A673 (cell line): Measurements from ENCODE around the gene KANSL3. TPM values are rescaled to one million over a fixed set of nuclear protein-coding genes. Genes with fewer than 3 reads are reported as not detected.

Experiments
- BruUV-seq: library from RNA; stranded (reverse); fragments of 400-500 nt; replicated peaks from 2 replicates; lab custom pipeline; 2021; lab: Mats Ljungman, UMichigan
- CTCF ChIA-PET: fragments of 300-600 bp; sonication (Branson Sonifier 250); formaldehyde crosslinking; loops from one replicate; lab custom pipeline; 2022; ENCODE audit warnings: antibody characterized with exemption; lab: Charles Lee
- POLR2A ChIA-PET: fragments of 300-600 bp; sonication (Branson Sonifier 250); formaldehyde crosslinking; loops from one replicate; lab custom pipeline; 2022; ENCODE audit warnings: antibody characterized with exemption; ENCODE audit not compliant: low non-redundant PET; lab: Charles Lee
- DNase-seq: peaks from one replicate; pipeline ENCODE4 v3.0.0-alpha.2; 2015; ENCODE audit warnings: low spot score
- H3K27ac ChIP-seq: fragments of 200-600 bp; sonication (generic); 2 replicates; pipeline ENCODE4 v1.5.1; 2016; ENCODE audit warnings: mixed run types, low read depth, mild to moderate bottlenecking, mixed read lengths, antibody characterized with exemption, low read length; ENCODE audit not compliant: poor library complexity, severe bottlenecking
- H3K27me3 ChIP-seq: fragments of 200-600 bp; sonication (generic); replicated peaks from 2 replicates; pipeline ENCODE4 v1.6.1; 2017; ENCODE audit warnings: mixed run types, low read depth, mild to moderate bottlenecking, mixed read lengths, antibody characterized with exemption, low read length; ENCODE audit not compliant: insufficient read depth, poor library complexity
- H3K36me3 ChIP-seq: fragments of 200-600 bp; sonication (generic); 2 replicates; pipeline ENCODE4 v1.6.1; 2016; ENCODE audit warnings: mixed run types, mild to moderate bottlenecking, mixed read lengths, antibody characterized with exemption, low read length; ENCODE audit not compliant: insufficient read depth, poor library complexity, severe bottlenecking
- H3K4me1 ChIP-seq: fragments of 200-600 bp; sonication (generic); 2 replicates; pipeline ENCODE4 v1.6.1; 2017; ENCODE audit warnings: mixed run types, mild to moderate bottlenecking, mixed read lengths, antibody characterized with exemption, low read length; ENCODE audit not compliant: insufficient read depth, poor library complexity, severe bottlenecking
- H3K4me3 ChIP-seq: fragments of 200-600 bp; sonication (generic); 2 replicates; pipeline ENCODE4 v1.5.1; 2016; ENCODE audit warnings: low read depth, mixed run types, mild to moderate bottlenecking, mixed read lengths, low read length; ENCODE audit not compliant: poor library complexity, severe bottlenecking
- H3K9me3 ChIP-seq: fragments of 200-600 bp; sonication (generic); 2 replicates; pipeline ENCODE4 v1.6.1; 2016; ENCODE audit warnings: mixed run types, low read depth, mild to moderate bottlenecking, mixed read lengths, antibody characterized with exemption, low read length; ENCODE audit not compliant: poor library complexity, severe bottlenecking
- CTCF ChIP-seq: fragments of 300-800, 200-600 bp; sonication (generic); conservative IDR thresholded peaks from 2 replicates; pipeline ENCODE4 v1.5.1; 2017; ENCODE audit warnings: low read depth, mild to moderate bottlenecking, antibody characterized with exemption, low read length, moderate library complexity, mixed read lengths
- EZH2 ChIP-seq: fragments of 200-600 bp; sonication (generic); IDR thresholded peaks from 2 replicates; pipeline ENCODE4 v1.6.1; 2017; ENCODE audit warnings: borderline replicate concordance, low read depth, mild to moderate bottlenecking, mixed read lengths, antibody characterized with exemption, low read length; ENCODE audit not compliant: poor library complexity, severe bottlenecking
- intact Hi-C: fragments of 100-400 bp; cut with micrococcal nuclease; formaldehyde crosslinking; loops from one replicate; pipeline ENCODE4 v1.10.0; 2022; ENCODE audit not compliant: unreplicated experiment
- total RNA-seq: library from RNA; stranded (reverse); gene quantifications from 2 replicates; pipeline ENCODE4 v1.2.3, GENCODE V29; 2021

The KANSL3 gene
- total RNA-seq, 1 experiment from 2014 or later, result 71.8 TPM

- H3K36me3 ChIP-seq, result no peaks in the 10 kb centered on the region
- no peak overlapping the region for H3K27ac ChIP-seq
- no peak for TF ChIP-seq CTCF
- no peak for TF ChIP-seq EZH2
- ChIA-PET POLR2A (interaction anchor here (0.5 kb wide), 1 partner anchor 20 kb away, joined by 4 read pairs; no protein-coding TSS in a partner anchor), CTCF (no interaction called here)
- H3K9me3 ChIP-seq, result no peaks in the 10 kb centered on the region
- BruUV-seq, result no TSS peak
- no peak overlapping the region for H3K4me3 ChIP-seq
- no peaks in the 10 kb centered on the region for H3K4me1 ChIP-seq
- intact Hi-C loops, result no loop called here
- H3K27me3 ChIP-seq, result no peaks in the 10 kb centered on the region
- DNase-seq, result no peak
These were observed 60.6 kb downstream of the KANSL3 start for GRCh38 chr2:96577501-96577900.

GRCh38 chr2:96575785-96576456 lies 62.2 kb downstream of the KANSL3 start:
- BruUV-seq, result no TSS peak
- Histone ChIP-seq H3K9me3 (no peaks in the 10 kb centered on the region), H3K4me3 (no peak overlapping the region), H3K27ac (no peak overlapping the region), H3K4me1 (no peaks in the 10 kb centered on the region), H3K36me3 (no peaks in the 10 kb centered on the region), H3K27me3 (no peaks in the 10 kb centered on the region)
- ChIA-PET CTCF (no interaction called here), POLR2A (no interaction called here)
- intact Hi-C loops, result no loop called here
- no peak for DNase-seq
- no peak for TF ChIP-seq EZH2
- no peak for TF ChIP-seq CTCF

GRCh38 chr2:96574364-96574763 lies 63.7 kb downstream of the KANSL3 start:
- Histone ChIP-seq H3K4me3 (no peak overlapping the region), H3K4me1 (no peaks in the 10 kb centered on the region), H3K36me3 (no peaks in the 10 kb centered on the region), H3K27ac (no peak overlapping the region), H3K9me3 (no peaks in the 10 kb centered on the region), H3K27me3 (no peaks in the 10 kb centered on the region)
- TF ChIP-seq EZH2 (no peak), CTCF (0 out of 2 replicates have a peak, but pooled peaks have one; percentile 16)
- DNase-seq, result no peak
- intact Hi-C loops, result no loop called here
- ChIA-PET POLR2A (no interaction called here), CTCF (no interaction called here)
- no TSS peak for BruUV-seq
